ENCODE results near the gene GABRR1.

DNA sequence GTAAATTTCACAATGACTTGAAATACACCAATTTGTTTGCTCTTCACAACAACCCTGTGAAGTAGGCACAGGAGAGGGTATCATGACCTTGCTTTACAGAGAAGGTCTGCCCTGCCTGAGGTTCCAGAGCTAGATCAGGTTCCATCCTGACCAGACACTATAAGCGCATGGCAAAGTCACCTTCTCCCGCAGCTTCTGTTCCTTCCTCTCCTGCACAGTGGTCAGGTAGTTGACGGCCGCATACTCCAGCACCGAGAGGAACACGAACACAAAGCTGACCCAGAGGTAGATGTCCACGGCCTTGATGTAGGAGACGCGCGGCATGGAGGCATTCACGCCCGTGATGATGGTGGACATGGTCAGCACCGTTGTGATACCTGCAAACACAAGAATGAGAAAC, 37.0 kb downstream of the GABRR1 start:
- TF ChIP-seq, protein P1, sequence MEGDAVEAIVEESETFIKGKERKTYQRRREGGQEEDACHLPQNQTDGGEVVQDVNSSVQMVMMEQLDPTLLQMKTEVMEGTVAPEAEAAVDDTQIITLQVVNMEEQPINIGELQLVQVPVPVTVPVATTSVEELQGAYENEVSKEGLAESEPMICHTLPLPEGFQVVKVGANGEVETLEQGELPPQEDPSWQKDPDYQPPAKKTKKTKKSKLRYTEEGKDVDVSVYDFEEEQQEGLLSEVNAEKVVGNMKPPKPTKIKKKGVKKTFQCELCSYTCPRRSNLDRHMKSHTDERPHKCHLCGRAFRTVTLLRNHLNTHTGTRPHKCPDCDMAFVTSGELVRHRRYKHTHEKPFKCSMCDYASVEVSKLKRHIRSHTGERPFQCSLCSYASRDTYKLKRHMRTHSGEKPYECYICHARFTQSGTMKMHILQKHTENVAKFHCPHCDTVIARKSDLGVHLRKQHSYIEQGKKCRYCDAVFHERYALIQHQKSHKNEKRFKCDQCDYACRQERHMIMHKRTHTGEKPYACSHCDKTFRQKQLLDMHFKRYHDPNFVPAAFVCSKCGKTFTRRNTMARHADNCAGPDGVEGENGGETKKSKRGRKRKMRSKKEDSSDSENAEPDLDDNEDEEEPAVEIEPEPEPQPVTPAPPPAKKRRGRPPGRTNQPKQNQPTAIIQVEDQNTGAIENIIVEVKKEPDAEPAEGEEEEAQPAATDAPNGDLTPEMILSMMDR (IDR thresholded peaks at IDR 0.05; ENCODE audit: poor library complexity), result no peak
- TF ChIP-seq EZH2 (IDR thresholded peaks at IDR 0.05; ENCODE audit: borderline replicate concordance), result no peak
- no peak for TF ChIP-seq EZH2phosphoT487 (IDR thresholded peaks at IDR 0.05; ENCODE audit: low read depth, severe bottlenecking, unreplicated experiment)

Measured in hepatocyte (in vitro differentiated cells).